SKM-1 (cell line): ENCODE measurements around the gene OLFML2A.

ENCODE experiments used
- DNase-seq: peaks from one replicate; lab custom pipeline; 2025; ENCODE audit not compliant: unreplicated experiment; lab: John Stamatoyannopoulos, UW

OLFML2A gene

DNA sequence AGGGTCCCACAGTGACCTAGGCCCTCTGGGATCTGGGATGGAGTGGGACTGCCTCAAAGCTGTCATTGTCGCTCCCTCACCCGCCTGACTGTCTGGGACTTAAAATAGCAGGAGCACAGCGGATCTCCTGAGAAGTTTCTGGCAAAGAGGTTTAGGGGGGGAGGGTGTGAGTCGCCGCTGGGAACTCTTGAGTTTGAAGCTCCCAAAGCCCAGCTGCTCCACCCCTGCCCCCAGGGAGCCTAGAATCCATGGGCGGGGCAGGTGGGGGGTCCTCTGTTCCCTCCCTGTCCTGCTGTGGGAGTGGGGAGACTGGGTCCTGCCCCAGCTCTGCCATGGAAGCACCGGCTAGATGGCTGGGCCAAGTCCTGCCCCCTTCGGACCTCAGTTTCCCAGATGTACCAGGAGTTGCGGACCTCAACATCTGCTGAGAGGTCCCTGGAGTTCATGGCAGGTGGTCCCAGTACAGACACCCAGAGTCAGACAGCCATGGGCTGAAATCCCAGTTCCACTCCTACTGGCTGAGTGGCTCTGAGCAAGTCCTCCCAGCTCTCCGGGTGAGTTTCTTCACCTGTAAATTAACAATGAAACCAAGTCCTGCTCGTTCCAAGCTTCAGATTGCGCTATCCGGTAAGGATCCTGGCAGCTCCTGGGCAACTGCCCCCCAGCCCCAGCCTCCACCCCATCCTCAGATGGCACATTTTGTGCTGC, 75.3 kb downstream of the OLFML2A start:
- DNase-seq: no peak

- peak; percentile 76 for DNase-seq
Observed at GRCh38 chr9:124852829-124853531, 76.0 kb downstream of the OLFML2A start, which contains the start of gene WDR38. WDR38 (plus strand) TSS chr9:124853460; CDS start chr9:124853532, 72 bp downstream.

DNA sequence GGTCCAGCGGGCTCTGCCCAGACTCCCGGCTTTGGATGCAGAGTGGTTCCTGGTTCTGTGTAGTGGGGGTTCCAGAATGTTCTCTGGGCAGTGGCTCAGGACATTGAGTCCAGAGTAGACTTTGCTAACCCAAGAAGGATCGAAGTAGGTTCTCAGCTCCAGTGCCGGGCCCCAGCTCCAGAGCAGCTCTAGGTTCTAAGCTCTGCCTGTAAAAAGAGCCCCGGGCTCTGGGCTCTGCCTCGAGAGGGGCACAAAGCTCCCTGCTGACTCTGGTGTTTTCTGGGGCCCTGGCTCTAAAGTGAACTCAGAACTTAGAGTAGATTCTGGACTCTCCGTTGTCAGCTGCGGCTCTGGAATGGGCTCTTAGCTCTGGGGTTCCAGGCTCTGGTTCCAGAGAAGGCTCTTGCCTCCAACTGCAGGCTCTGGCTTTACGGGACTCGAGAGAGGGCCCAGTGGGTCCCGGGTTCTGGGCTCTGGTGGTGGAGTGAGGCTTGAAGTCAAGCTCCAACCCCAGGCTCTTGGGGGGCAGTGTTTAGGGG, 76.7 kb downstream of the OLFML2A start:
- no peak for DNase-seq

- no peak for DNase-seq
Observed at GRCh38 chr9:124854161-124854560, 77.2 kb downstream of the OLFML2A start.

GRCh38 chr9:124854822-124855221, 77.9 kb downstream of the OLFML2A start:
- no peak for DNase-seq

DNA sequence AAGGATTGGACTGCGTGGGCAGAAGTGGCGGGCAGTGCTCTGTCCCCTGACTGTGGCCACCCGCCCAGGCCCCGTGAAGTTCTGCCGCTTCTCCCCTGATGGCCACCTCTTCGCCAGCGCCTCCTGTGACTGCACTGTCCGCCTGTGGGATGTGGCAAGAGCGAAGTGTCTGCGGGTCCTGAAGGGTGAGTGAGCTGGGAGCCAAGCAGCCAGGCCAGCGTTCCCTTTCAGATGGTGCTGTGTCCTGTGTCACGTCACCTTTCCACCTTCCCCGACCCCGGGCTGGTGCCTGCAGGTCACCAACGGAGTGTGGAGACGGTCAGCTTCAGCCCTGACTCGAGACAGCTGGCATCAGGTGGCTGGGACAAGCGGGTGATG, 78.6 kb downstream of the OLFML2A start:
- DNase-seq: no peak

- DNase-seq: no peak
Observed at GRCh38 chr9:124855944-124856765, 79.2 kb downstream of the OLFML2A start.

- DNase-seq: no peak
Observed at GRCh38 chr9:124857533-124858162, 80.7 kb downstream of the OLFML2A start.

DNA sequence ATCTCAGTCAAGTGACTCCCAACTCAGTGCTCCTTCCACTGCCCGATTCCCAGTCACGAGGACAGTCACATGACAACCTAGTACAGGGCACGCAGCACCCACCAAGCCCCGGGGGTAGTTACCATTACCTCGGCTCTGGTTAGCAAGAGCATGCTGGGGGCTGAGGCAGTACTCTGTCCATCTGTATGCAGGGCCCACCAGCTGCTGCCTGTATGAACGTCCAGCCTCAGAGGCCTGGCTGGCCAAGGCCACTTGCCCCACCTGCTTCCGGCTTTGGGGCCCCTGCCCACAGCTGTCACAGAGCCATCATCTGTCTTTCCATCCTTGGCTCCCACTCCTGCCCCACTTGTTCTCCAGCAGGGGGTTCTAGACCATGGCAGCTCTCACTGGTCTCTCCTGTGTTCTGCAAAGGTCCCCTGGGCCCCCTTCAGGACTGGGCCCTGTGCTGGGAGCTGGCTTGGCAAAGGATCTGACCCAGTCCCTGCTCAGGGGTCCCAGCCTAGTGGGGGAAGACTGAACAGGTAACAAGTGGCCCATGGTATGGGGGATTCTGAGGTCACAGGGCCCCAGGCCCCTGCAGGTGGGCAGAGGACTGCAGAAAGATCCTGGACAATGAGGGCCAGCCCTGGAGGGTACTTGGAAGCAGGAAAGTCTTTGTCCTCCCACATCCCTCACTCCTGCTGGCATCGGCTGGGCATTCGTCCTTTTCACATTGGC, 81.6 kb downstream of the OLFML2A start:
- DNase-seq: no peak

DNA sequence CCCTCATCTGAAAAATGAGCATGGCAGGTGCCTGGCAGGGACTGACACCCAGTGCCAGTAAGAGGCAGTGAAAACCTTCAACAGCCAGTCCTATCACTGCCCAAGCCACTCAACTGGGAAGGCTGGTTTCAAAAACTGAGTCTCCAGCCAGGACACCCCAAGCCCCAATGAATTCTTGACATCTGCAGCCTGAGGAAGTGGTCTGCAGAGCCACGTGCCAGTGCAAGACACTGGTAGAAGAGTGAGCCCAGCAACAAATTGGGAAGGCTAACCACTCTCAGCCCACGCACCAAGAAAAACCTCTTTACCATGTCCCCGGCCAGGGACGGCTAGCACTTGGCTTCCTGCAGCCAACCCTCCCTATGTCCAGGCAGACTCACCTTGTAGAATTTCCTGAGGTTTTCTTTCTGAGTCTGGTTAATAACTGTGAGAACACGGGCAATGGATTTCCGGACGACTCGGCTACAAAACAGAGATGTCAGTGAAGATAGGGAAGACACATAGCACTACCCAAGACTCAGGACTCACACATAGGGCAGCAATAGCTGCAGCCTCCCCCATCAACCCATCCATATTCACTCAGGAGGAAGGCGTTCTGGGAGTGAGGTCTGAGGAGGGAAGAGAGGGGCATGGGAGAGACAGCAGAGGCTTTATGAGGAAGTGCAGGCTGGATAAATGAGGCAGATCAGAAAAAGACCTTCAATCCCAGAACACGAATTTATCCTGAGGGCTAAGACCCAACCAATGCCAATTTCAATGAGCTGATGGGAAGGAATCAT, 83.1 kb downstream of the OLFML2A start:
- no peak for DNase-seq

DNA sequence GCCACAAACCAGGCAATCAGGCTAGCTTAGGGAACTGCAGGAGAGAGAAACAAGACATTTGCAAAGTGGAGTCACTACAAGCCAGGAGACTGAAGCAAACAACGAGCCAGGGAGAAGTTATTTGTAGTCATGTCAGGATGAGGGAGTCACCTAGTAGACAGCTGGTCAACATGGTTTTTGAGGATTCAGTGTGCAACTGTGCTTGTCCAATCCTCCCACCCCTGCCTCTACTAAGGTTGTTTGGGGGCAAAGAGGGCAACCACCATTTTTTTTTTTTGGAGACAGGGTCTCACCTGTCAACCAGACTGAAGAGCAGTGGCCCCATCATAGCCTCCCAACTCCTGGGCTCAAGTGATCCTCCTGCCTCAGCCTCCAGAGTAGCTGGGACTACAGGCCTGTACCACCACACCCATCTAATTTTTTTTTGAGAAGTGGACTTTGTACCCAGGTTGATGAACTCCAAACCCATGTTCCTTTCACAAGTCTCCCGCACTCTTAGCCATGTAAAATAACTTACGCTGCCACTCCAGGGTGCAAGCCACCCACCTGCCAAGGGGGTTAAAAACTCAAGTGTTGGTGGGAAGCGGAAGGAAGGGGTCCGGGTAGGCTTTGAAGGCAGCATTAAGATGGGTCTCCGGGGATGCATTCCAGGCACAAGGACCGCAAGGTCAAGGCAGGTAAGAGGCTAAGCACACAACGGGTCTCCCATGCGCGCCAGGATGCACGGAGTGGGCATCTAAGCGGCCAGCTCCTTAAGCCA, 83.8 kb downstream of the OLFML2A start:
- no peak for DNase-seq

GRCh38 chr9:124861342-124862229, 84.7 kb downstream of the OLFML2A start, which contains the start of the genes ARPC5L and RPL35:
ARPC5L (plus strand) TSS chr9:124862130; CDS start chr9:124869291, 7,161 bp downstream.
RPL35 (minus strand) TSS chr9:124861957; CDS start chr9:124861912, 45 bp downstream.
- DNase-seq: peak; percentile 88

- DNase-seq: no peak
Observed at GRCh38 chr9:124863371-124863871, 86.5 kb downstream of the OLFML2A start.
